ENCODE measurements around the gene STARD3NL.

DNA sequence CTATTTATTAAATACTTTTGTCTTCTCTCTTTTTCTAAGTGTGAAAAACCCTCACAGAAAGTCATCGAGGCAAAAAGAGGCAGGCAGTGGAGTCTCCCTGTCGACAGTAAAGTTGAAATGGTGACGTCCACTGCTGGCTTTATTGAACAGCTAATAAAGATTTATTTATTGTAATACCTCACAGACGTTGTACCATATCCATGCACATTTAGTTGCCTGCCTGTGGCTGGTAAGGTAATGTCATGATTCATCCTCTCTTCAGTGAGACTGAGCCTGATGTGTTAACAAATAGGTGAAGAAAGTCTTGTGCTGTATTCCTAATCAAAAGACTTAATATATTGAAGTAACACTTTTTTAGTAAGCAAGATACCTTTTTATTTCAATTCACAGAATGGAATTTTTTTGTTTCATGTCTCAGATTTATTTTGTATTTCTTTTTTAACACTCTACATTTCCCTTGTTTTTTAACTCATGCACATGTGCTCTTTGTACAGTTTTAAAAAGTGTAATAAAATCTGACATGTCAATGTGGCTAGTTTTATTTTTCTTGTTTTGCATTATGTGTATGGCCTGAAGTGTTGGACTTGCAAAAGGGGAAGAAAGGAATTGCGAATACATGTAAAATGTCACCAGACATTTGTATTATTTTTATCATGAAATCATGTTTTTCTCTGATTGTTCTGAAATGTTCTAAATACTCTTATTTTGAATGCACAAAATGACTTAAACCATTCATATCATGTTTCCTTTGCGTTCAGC lies 52.0 kb downstream of the STARD3NL start:
- TF ChIP-seq POLR2A (IDR thresholded peaks at IDR 0.05; ENCODE audit: low read depth, low read length) (no peak), CTCF (conservative IDR thresholded peaks at IDR 0.05; ENCODE audit: low read depth, low read length) (no peak), BHLHE40 (IDR thresholded peaks at IDR 0.05; ENCODE audit: low read depth, low read length) (no peak), RAD21 (IDR thresholded peaks at IDR 0.05; ENCODE audit: low read length) (no peak), MXI1 (IDR thresholded peaks at IDR 0.05; ENCODE audit: borderline replicate concordance, low read depth, low read length) (no peak), RCOR1 (IDR thresholded peaks at IDR 0.05; ENCODE audit: insufficient replicate concordance, low read length) (no peak), ELK1 (IDR thresholded peaks at IDR 0.05; ENCODE audit: borderline replicate concordance, low read depth, low read length) (no peak)
- TF ChIP-seq, protein P1, sequence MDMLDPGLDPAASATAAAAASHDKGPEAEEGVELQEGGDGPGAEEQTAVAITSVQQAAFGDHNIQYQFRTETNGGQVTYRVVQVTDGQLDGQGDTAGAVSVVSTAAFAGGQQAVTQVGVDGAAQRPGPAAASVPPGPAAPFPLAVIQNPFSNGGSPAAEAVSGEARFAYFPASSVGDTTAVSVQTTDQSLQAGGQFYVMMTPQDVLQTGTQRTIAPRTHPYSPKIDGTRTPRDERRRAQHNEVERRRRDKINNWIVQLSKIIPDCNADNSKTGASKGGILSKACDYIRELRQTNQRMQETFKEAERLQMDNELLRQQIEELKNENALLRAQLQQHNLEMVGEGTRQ (IDR thresholded peaks at IDR 0.05; ENCODE audit: low read depth, low read length): no peak

Data from IMR-90 (cell line).